GM13977 (cell line): ENCODE data around the gene DAP.
A peak's percentile ranks its signal among the peaks of the same experiment; 100 is the strongest.

Experiments
- DNase-seq: peaks from one replicate; pipeline ENCODE4 v3.0.0; 2012; ENCODE audit warnings: low spot score
- CTCF ChIP-seq: IDR thresholded peaks from 2 replicates; pipeline ENCODE4 v1.5.1; 2012; ENCODE audit warnings: mild to moderate bottlenecking, control low read depth; ENCODE audit not compliant: insufficient read depth; ENCODE audit errors: extremely low read depth, missing control alignments
- in situ Hi-C: fragments of 300-500 bp; cut with MboI; formaldehyde crosslinking; loops from one replicate; pipeline ENCODE4 v1.12.0; 2022; ENCODE audit warnings: low sequenced_read_pairs, low pct_unique_long_range_greater_than_20kb, mixed read lengths, inconsistent platforms; ENCODE audit not compliant: unreplicated experiment

Gene DAP

GRCh38 chr5:10778179-10778910, 17.3 kb upstream of the DAP start:
- DNase-seq = no peak
- in situ Hi-C loops = no loop called here
- no peak for TF ChIP-seq CTCF

- peak; percentile 35 for TF ChIP-seq CTCF
- in situ Hi-C loops = no loop called here
- DNase-seq = no peak
Measured at GRCh38 chr5:10775646-10776045, 14.6 kb upstream of the DAP start.

GRCh38 chr5:10772901-10773585, 12.0 kb upstream of the DAP start:
- DNase-seq = no peak
- in situ Hi-C loops = no loop called here
- TF ChIP-seq CTCF = no peak

GRCh38 chr5:10768328-10768899, 7.4 kb upstream of the DAP start:
- in situ Hi-C loops = no loop called here
- TF ChIP-seq CTCF = no peak
- DNase-seq = no peak

GRCh38 chr5:10762776-10763500, 1.9 kb upstream of the DAP start:
- no peak for TF ChIP-seq CTCF
- no peak for DNase-seq
- in situ Hi-C loops = no loop called here

GRCh38 chr5:10761933-10762775, 1.1 kb upstream of the DAP start:
- in situ Hi-C loops = no loop called here
- no peak for DNase-seq
- TF ChIP-seq CTCF = no peak
